ENCODE measurements around the gene ITPRID2.
A peak's percentile ranks its signal among the peaks of the same experiment; 100 is the strongest.
"Not testable (repeated sequence)": the region's sequence is repeated elsewhere in the genome, so short reads cannot be mapped to it uniquely, and the experiment has no call there.

Gene ITPRID2

GRCh38 chr2:181915102-181915501 lies 23.6 kb downstream of the ITPRID2 start:
- no peak for DNase-seq (ENCODE audit: extremely low read depth in 1 of 2, low read depth in 1 of 2)

- DNase-seq (ENCODE audit: extremely low read depth in 1 of 2, low read depth in 1 of 2): no peak
These were observed 25.5 kb downstream of the ITPRID2 start for GRCh38 chr2:181916726-181917718.

GRCh38 chr2:181918188-181918587 lies 26.7 kb downstream of the ITPRID2 start:
- DNase-seq (ENCODE audit: extremely low read depth in 1 of 2, low read depth in 1 of 2): no peak

- DNase-seq (ENCODE audit: extremely low read depth in 1 of 2, low read depth in 1 of 2): no peak
These were observed 31.6 kb downstream of the ITPRID2 start for GRCh38 chr2:181923121-181923520.

GRCh38 chr2:181924336-181924735 lies 32.8 kb downstream of the ITPRID2 start:
- no peak for DNase-seq (ENCODE audit: extremely low read depth in 1 of 2, low read depth in 1 of 2)

- DNase-seq (ENCODE audit: extremely low read depth in 1 of 2, low read depth in 1 of 2): no peak
These were observed 43.2 kb downstream of the ITPRID2 start for GRCh38 chr2:181934694-181935093.

- DNase-seq (ENCODE audit: extremely low read depth in 1 of 2, low read depth in 1 of 2): no peak
These were observed 45.9 kb downstream of the ITPRID2 start for GRCh38 chr2:181937473-181937872.

GRCh38 chr2:181943411-181944124 lies 52.0 kb downstream of the ITPRID2 start:
- no peak for DNase-seq (ENCODE audit: extremely low read depth in 1 of 2, low read depth in 1 of 2)

GRCh38 chr2:181944164-181944913 lies 52.8 kb downstream of the ITPRID2 start:
- DNase-seq (ENCODE audit: extremely low read depth in 1 of 2, low read depth in 1 of 2): no peak

GRCh38 chr2:181944914-181945291 lies 53.4 kb downstream of the ITPRID2 start:
- no peak for DNase-seq (ENCODE audit: extremely low read depth in 1 of 2, low read depth in 1 of 2)

- no peak for DNase-seq (ENCODE audit: extremely low read depth in 1 of 2, low read depth in 1 of 2)
These were observed 55.1 kb downstream of the ITPRID2 start for GRCh38 chr2:181946444-181947127.

- DNase-seq (ENCODE audit: extremely low read depth in 1 of 2, low read depth in 1 of 2): no peak
These were observed 55.7 kb downstream of the ITPRID2 start for GRCh38 chr2:181947273-181947672.

GRCh38 chr2:181948227-181948626 lies 56.7 kb downstream of the ITPRID2 start:
- no peak for DNase-seq (ENCODE audit: extremely low read depth in 1 of 2, low read depth in 1 of 2)

- no peak for DNase-seq (ENCODE audit: extremely low read depth in 1 of 2, low read depth in 1 of 2)
These were observed 57.5 kb downstream of the ITPRID2 start for GRCh38 chr2:181949047-181949446.

GRCh38 chr2:181952404-181953226 lies 61.1 kb downstream of the ITPRID2 start:
- no peak for DNase-seq (ENCODE audit: extremely low read depth in 1 of 2, low read depth in 1 of 2)

- peak in 1 of 2 donors; percentile 30 for DNase-seq (ENCODE audit: extremely low read depth in 1 of 2, low read depth in 1 of 2)
These were observed 62.5 kb downstream of the ITPRID2 start for GRCh38 chr2:181953881-181954537.

GRCh38 chr2:181954538-181954883 lies 63.0 kb downstream of the ITPRID2 start:
- no peak for DNase-seq (ENCODE audit: extremely low read depth in 1 of 2, low read depth in 1 of 2)

- DNase-seq (ENCODE audit: extremely low read depth in 1 of 2, low read depth in 1 of 2): no peak
These were observed 63.5 kb downstream of the ITPRID2 start for GRCh38 chr2:181955010-181955409.

- not testable (repeated sequence) for DNase-seq (ENCODE audit: extremely low read depth in 1 of 2, low read depth in 1 of 2)
These were observed 64.3 kb downstream of the ITPRID2 start for GRCh38 chr2:181955866-181956265.
